PFSK-1 (cell line): ENCODE measurements around the gene THOC6.

Experiments used
- FOXP2 ChIP-seq: optimal IDR thresholded peaks from 2 replicates; pipeline ENCODE3; 2011; ENCODE audit warnings: borderline replicate concordance, control low read depth, inconsistent platforms; ENCODE audit not compliant: insufficient read depth; ENCODE audit errors: extremely low read length, extremely low read depth
- POLR2AphosphoS5 ChIP-seq: IDR thresholded peaks from 2 replicates; pipeline ENCODE4 v1.6.1; 2012; ENCODE audit warnings: low read depth, mild to moderate bottlenecking, control low read depth, low read length, moderate library complexity
- REST ChIP-seq, 2 experiments: IDR thresholded peaks; 2 replicates each; pipeline versions ENCODE4 v1.6.1 to v1.8.0; 2011 to 2012; ENCODE audit warnings: low read depth in 2 of 2, low read length in 2 of 2, control low read depth in 1 of 2, inconsistent platforms in 1 of 2, mild to moderate bottlenecking in 1 of 2, moderate library complexity in 1 of 2; ENCODE audit not compliant: insufficient read depth in 1 of 2
- SIN3A ChIP-seq: IDR thresholded peaks from 2 replicates; pipeline ENCODE4 v1.6.1; 2012; ENCODE audit warnings: mild to moderate bottlenecking, low read length, moderate library complexity, borderline replicate concordance; ENCODE audit not compliant: insufficient read depth
- TAF1 ChIP-seq: IDR thresholded peaks from 2 replicates; pipeline ENCODE4 v1.6.1; 2012; ENCODE audit warnings: low read length, control low read depth, borderline replicate concordance; ENCODE audit not compliant: insufficient read depth

THOC6 gene

GRCh38 chr16:2990891-2991290 is 32.9 kb upstream of the THOC6 start:
- no peak for TF ChIP-seq FOXP2
- no peak for TF ChIP-seq SIN3A
- no peak for TF ChIP-seq TAF1
- no peak for TF ChIP-seq POLR2AphosphoS5
- TF ChIP-seq REST (IDR thresholded peaks at IDR 0.05; ENCODE audit: insufficient read depth in 1 of 2, low read depth in 2 of 2, low read length in 2 of 2): no peak

- no peak for TF ChIP-seq POLR2AphosphoS5
- TF ChIP-seq TAF1: no peak
- no peak for TF ChIP-seq SIN3A
- TF ChIP-seq REST (IDR thresholded peaks at IDR 0.05; ENCODE audit: insufficient read depth in 1 of 2, low read depth in 2 of 2, low read length in 2 of 2): no peak
- TF ChIP-seq FOXP2: no peak
These were observed 32.1 kb upstream of the THOC6 start for GRCh38 chr16:2991566-2992261.

- no peak for TF ChIP-seq POLR2AphosphoS5
- no peak for TF ChIP-seq SIN3A
- no peak for TF ChIP-seq TAF1
- no peak for TF ChIP-seq REST (IDR thresholded peaks at IDR 0.05; ENCODE audit: insufficient read depth in 1 of 2, low read depth in 2 of 2, low read length in 2 of 2)
- TF ChIP-seq FOXP2: no peak
These were observed 31.3 kb upstream of the THOC6 start for GRCh38 chr16:2992383-2993081.

- no peak for TF ChIP-seq POLR2AphosphoS5
These were observed 27.5 kb upstream of the THOC6 start for GRCh38 chr16:2996298-2996697.

GRCh38 chr16:2999929-3000328 is 23.9 kb upstream of the THOC6 start:
- TF ChIP-seq REST (IDR thresholded peaks at IDR 0.05; ENCODE audit: insufficient read depth in 1 of 2, low read depth in 2 of 2, low read length in 2 of 2) (no peak), POLR2AphosphoS5 (no peak), TAF1 (no peak), SIN3A (no peak), FOXP2 (no peak)
